K562 (cell line): ENCODE results near the gene ORMDL3. TPM values are rescaled to one million over a fixed set of nuclear protein-coding genes. Genes with fewer than 3 reads are reported as not detected.

ENCODE experiments used
- ATAC-seq: fragments of 200-7000 bp; cut with Tn5 transposase; 3 replicates; pipeline ENCODE4 v1.9.1; 2020; ENCODE audit warnings: moderate library complexity
- BruUV-seq: library from RNA; stranded (reverse); fragments of 400-500 nt; replicated peaks from 2 replicates; lab custom pipeline; 2021; lab: Mats Ljungman, UMichigan
- CTCF ChIA-PET: fragments of 300-600 bp; formaldehyde crosslinking; extraction: SDS; loops from one replicate; lab custom pipeline; 2021; ENCODE audit warnings: low intra/inter-chr PET ratio; lab: Yijun Ruan, JAX
- POLR2A ChIA-PET: fragments of 300-600, 350-650 bp; sonication (Branson Sonifier 250); formaldehyde crosslinking; extraction: SDS; loops from one replicate; lab custom pipeline; 2021; ENCODE audit warnings: antibody characterized with exemption, inconsistent platforms; lab: Yijun Ruan, JAX
- DNase-seq, 4 experiments: peaks; one replicate each; pipeline versions ENCODE4 v3.0.0 to v3.0.0-alpha.2; 2011 to 2018; ENCODE audit warnings: low spot score in 3 of 4, mixed read lengths in 3 of 4; ENCODE audit errors: extremely low read depth in 1 of 4
- FAIRE-seq: peaks from 2 replicates; lab custom pipeline; 2011; peaks lifted over from hg19 to GRCh38; lab: Jason Lieb, UNC
- H2AFZ ChIP-seq: 2 replicates; pipeline ENCODE4 v1.6.0; 2011; ENCODE audit warnings: low read depth, low read length, control low read depth, inconsistent platforms
- H3K27ac ChIP-seq: fragments of 200-600 bp; 3 replicates; pipeline ENCODE4 v1.8.0; 2011; ENCODE audit warnings: low read depth, mild to moderate bottlenecking, control low read depth, inconsistent platforms, low read length, moderate library complexity, mixed read lengths; ENCODE audit errors: extremely low read depth
- H3K27me3 ChIP-seq, 2 experiments: fragments of 300-600 bp in 1 of 2; 2 replicates in 1 of 2; 3 replicates in 1 of 2; pipeline versions ENCODE4 v1.6.0 to v1.8.0; 2011; ENCODE audit warnings: inconsistent platforms in 2 of 2, low read length in 2 of 2, mild to moderate bottlenecking in 1 of 2, mixed read lengths in 1 of 2, moderate library complexity in 1 of 2; ENCODE audit not compliant: control insufficient read depth in 2 of 2, insufficient read depth in 2 of 2
- H3K36me3 ChIP-seq: fragments of 300-600 bp; 3 replicates; pipeline ENCODE4 v1.8.0; 2011; ENCODE audit warnings: mild to moderate bottlenecking, low read length, inconsistent platforms; ENCODE audit not compliant: control insufficient read depth, insufficient read depth
- H3K4me1 ChIP-seq, 2 experiments: fragments of 200-600 bp in 1 of 2; replicated peaks in 1 of 2; 2 replicates in 1 of 2; 3 replicates in 1 of 2; pipeline versions ENCODE4 v1.5.1 to v1.8.0; 2011; ENCODE audit warnings: inconsistent platforms in 2 of 2, low read length in 2 of 2, mild to moderate bottlenecking in 1 of 2, mixed read lengths in 1 of 2, moderate library complexity in 1 of 2; ENCODE audit not compliant: control insufficient read depth in 2 of 2, insufficient read depth in 2 of 2
- H3K4me2 ChIP-seq: 2 replicates; pipeline ENCODE4 v1.6.1; 2011; ENCODE audit warnings: low read length, control low read depth, inconsistent platforms, mixed read lengths; ENCODE audit not compliant: insufficient read depth
- H3K4me3 ChIP-seq: fragments of 200-600 bp; sonication (generic), shearing (Covaris generic); 2 replicates; pipeline ENCODE4 v1.5.1; 2016; ENCODE audit warnings: control low read depth, inconsistent platforms
- H3K79me2 ChIP-seq: fragments of 200-600 bp; 3 replicates; pipeline ENCODE4 v1.8.0; 2011; ENCODE audit warnings: low read length, inconsistent platforms; ENCODE audit not compliant: control insufficient read depth, insufficient read depth
- H3K9ac ChIP-seq, 2 experiments: 2 replicates each; pipeline versions ENCODE4 v1.6.0 to v1.6.1; 2011; ENCODE audit warnings: low read depth in 2 of 2, low read length in 2 of 2, control low read depth in 1 of 2, inconsistent platforms in 1 of 2, mild to moderate bottlenecking in 1 of 2, mixed read lengths in 1 of 2; ENCODE audit not compliant: insufficient read depth in 1 of 2
- H3K9me1 ChIP-seq: one replicate; pipeline ENCODE4 v1.6.0; 2011; ENCODE audit warnings: inconsistent platforms, mild to moderate bottlenecking, low read length, moderate library complexity; ENCODE audit not compliant: control insufficient read depth, insufficient read depth
- H3K9me3 ChIP-seq: replicated peaks from 2 replicates; pipeline ENCODE4 v1.5.1; 2011; ENCODE audit warnings: low read depth, low read length, inconsistent platforms; ENCODE audit not compliant: control insufficient read depth, insufficient read depth
- H4K20me1 ChIP-seq: replicated peaks from 2 replicates; pipeline ENCODE4 v1.6.1; 2011; ENCODE audit warnings: low read length, inconsistent platforms, mixed read lengths; ENCODE audit not compliant: control insufficient read depth, insufficient read depth
- MTA3 ChIP-seq: fragments of 450-650 bp; formaldehyde crosslinking; IDR thresholded peaks from 2 replicates; pipeline ENCODE4 v1.6.1; 2017; ENCODE audit warnings: mild to moderate bottlenecking, borderline replicate concordance
- POLR2H ChIP-seq: IDR thresholded peaks from 2 replicates; pipeline ENCODE4 v1.6.1; 2016; ENCODE audit warnings: missing genetic modification characterization, low read depth, mild to moderate bottlenecking, control low read depth, missing compliant biosample characterization, moderate library complexity
- RAD21 ChIP-seq, 2 experiments: fragments of 250-450 bp in 1 of 2; fragments of 450-650 bp in 1 of 2; sonication (Bioruptor Pico) in 1 of 2; formaldehyde crosslinking in 1 of 2; IDR thresholded peaks in 1 of 2; conservative IDR thresholded peaks in 1 of 2; 2 replicates each; pipeline versions ENCODE4 v1.4.0 to v1.8.0; 2020 to 2022; ENCODE audit warnings: mild to moderate bottlenecking in 2 of 2, moderate library complexity in 1 of 2
- SIN3B ChIP-seq: fragments of 450-650 bp; IDR thresholded peaks from 2 replicates; pipeline ENCODE4 v1.6.1; 2017; ENCODE audit warnings: low read depth, mild to moderate bottlenecking, moderate library complexity
- WGBS: fragments of 100-300 bp; shearing (Covaris generic); methylation state at CpG from one replicate; pipeline ENCODE4 v1.1.6; 2016; ENCODE audit warnings: low coverage, mixed read lengths; ENCODE audit not compliant: insufficient coverage; ENCODE audit errors: missing lambda C conversion rate; 5-methylcytosine and 5-hydroxymethylcytosine counted together
- in situ Hi-C: fragments of 300-500 bp; cut with MboI; formaldehyde crosslinking; loops from 4 replicates; pipeline ENCODE4 v1.15.0; 2018; ENCODE audit warnings: inconsistent platforms, mixed read lengths
- intact Hi-C: fragments of 100-400 bp; cut with micrococcal nuclease; formaldehyde crosslinking; loops from 2 replicates; pipeline ENCODE4 v1.14.2; 2022
- polyA plus RNA-seq, 8 experiments: library from polyadenylated mRNA; depleted of rRNA in 4 of 8; stranded (reverse) in 5 of 8; unstranded in 3 of 8; fragments of >200 nt; fragmentation: Nextera tagmentation in 2 of 8; fragmentation: Illumina TruSeq in 1 of 8; extraction: Ambion mirVana in 2 of 8; extraction: Trizol in 1 of 8; gene quantifications; 2 replicates each; pipeline versions ENCODE4 v1.2.1 to v1.2.3, GENCODE V29; 2011 to 2014; ENCODE audit warnings: inconsistent platforms in 1 of 8, missing spikeins in 1 of 8
- total RNA-seq, 7 experiments: library from RNA; depleted of rRNA in 6 of 7; stranded (reverse); fragments of >200 nt in 6 of 7; fragmentation: Illumina TruSeq in 2 of 7; extraction: Trizol in 2 of 7; gene quantifications; 2 replicates each; pipeline versions ENCODE4 v1.2.1 to v1.2.3, GENCODE V29; 2011 to 2021; ENCODE audit warnings: low replicate concordance in 1 of 7
- TF ChIP-seq, protein P1 (sequence below), 3 experiments: fragments of 200-800 bp in 1 of 3; sonication (Bioruptor generic) in 1 of 3; sonication (generic) in 1 of 3; formaldehyde crosslinking in 1 of 3; IDR thresholded peaks; 2 replicates each; pipeline versions ENCODE4 v1.6.1 to v1.8.0; 2016 to 2022; ENCODE audit warnings: mild to moderate bottlenecking in 2 of 3, missing compliant biosample characterization in 2 of 3, missing genetic modification characterization in 2 of 3, missing genetic modification reagents in 1 of 3
- TF ChIP-seq, protein P2 (sequence below): sonication (generic); formaldehyde crosslinking; IDR thresholded peaks from 2 replicates; pipeline ENCODE4 v1.8.0; 2023; ENCODE audit warnings: mild to moderate bottlenecking, missing genetic modification reagents
- TF ChIP-seq, protein P3 (sequence below), 2 experiments: IDR thresholded peaks; 2 replicates each; pipeline ENCODE4 v1.6.1; 2011; ENCODE audit warnings: borderline replicate concordance in 1 of 2, control low read depth in 1 of 2, low read depth in 1 of 2, low read length in 1 of 2, mild to moderate bottlenecking in 1 of 2, mixed read lengths in 1 of 2, moderate library complexity in 1 of 2; ENCODE audit not compliant: insufficient read depth in 1 of 2, insufficient read length in 1 of 2, poor library complexity in 1 of 2, severe bottlenecking in 1 of 2; ENCODE audit errors: extremely low read depth in 1 of 2

Gene ORMDL3
- total and polyA plus RNA-seq, 9 of the 15 experiments (the other 6 are each of a cell fraction or from before 2014, with no cell fraction given), result 2.7 to 57.4 (median 27.1) TPM

DNA sequence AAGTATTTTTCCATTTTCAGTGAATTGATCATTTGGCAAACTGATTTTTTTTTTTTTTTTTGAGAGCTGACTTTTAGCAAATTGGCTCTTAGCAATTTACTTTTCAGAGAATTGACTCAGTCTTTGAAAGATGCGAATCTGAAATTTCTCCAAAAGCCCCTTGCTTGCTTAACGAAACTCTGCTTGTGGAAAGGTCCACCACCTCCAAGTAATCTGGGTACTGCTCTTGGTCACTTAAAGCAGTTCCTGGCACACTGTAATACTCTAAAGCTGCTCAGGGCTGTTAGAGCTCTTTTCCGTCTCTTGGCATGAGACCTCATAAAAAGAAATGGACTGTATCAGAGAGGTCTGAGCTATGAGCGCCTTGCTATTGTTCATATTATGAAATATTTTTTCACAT lies 11.8 kb downstream of the ORMDL3 start:
- peaks cover 8 to 12% of the 10 kb centered on the region in 2 experiments; a peak in 4 of 5 replicates for H3K4me1 ChIP-seq
- intact Hi-C loops, result no loop called here

DNA sequence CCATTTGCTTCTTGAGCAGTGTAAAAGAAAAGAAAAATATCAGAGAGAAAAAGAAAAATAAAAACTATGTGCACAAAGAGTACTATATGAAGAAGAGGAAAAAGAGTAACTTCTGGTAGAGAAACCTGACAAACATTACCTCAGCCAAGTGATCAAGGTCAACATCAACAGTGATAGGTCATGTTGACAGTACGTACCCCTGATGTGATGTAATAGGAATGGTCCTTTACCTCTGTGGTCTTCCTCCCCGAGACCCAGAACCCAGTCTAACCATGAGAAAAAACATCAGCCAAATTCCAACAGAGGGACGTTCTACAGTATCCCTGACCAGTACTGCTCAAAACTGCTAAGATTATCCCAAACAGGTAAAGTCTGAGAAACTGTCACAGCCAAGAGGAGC lies 13.4 kb downstream of the ORMDL3 start:
- POLR2A ChIA-PET, result interaction anchor here (0.8 kb wide), 1 partner anchor 1870 kb away, joined by 3 read pairs; no protein-coding TSS in a partner anchor
- H3K27me3 ChIP-seq, result no peaks in the 10 kb centered on the region
- no peaks in the 10 kb centered on the region for H4K20me1 ChIP-seq
- H2AFZ ChIP-seq, result no peak overlapping the region
- ATAC-seq, result no peak
- CTCF ChIA-PET, result no interaction called here
- BruUV-seq, result no TSS peak
- no peak overlapping the region for H3K27ac ChIP-seq
- in situ Hi-C loops (no loop called here), intact Hi-C loops (no loop called here)
- no peak overlapping the region for H3K4me3 ChIP-seq
- H3K79me2 ChIP-seq, result no peaks in the 10 kb centered on the region
- no peaks in the 10 kb centered on the region for H3K9me3 ChIP-seq
- no peak for FAIRE-seq
- no peak for DNase-seq
- no peak overlapping the region for H3K9ac ChIP-seq
- 40% methylated on average over 3 of the region's 3 CpGs for WGBS
- H3K4me2 ChIP-seq, result no peak overlapping the region
- no peaks in the 10 kb centered on the region for H3K9me1 ChIP-seq
- H3K4me1 ChIP-seq, result peaks cover 0 to 3% of the 10 kb centered on the region in 2 experiments; a peak in 1 of 5 replicates
- H3K36me3 ChIP-seq, result peaks cover under 1% of the 10 kb centered on the region; the same call in 1 of the 3 replicates
- TF ChIP-seq SIN3B, result no peak
- no peak for TF ChIP-seq POLR2H
- TF ChIP-seq, protein P1, sequence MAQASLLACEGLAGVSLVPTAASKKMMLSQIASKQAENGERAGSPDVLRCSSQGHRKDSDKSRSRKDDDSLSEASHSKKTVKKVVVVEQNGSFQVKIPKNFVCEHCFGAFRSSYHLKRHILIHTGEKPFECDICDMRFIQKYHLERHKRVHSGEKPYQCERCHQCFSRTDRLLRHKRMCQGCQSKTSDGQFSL (CRISPR knock-in tag; IDR thresholded peaks at IDR 0.05), result no peak
- TF ChIP-seq, protein P1 (tag; IDR thresholded peaks at IDR 0.05), result no peak
- TF ChIP-seq, protein P2, sequence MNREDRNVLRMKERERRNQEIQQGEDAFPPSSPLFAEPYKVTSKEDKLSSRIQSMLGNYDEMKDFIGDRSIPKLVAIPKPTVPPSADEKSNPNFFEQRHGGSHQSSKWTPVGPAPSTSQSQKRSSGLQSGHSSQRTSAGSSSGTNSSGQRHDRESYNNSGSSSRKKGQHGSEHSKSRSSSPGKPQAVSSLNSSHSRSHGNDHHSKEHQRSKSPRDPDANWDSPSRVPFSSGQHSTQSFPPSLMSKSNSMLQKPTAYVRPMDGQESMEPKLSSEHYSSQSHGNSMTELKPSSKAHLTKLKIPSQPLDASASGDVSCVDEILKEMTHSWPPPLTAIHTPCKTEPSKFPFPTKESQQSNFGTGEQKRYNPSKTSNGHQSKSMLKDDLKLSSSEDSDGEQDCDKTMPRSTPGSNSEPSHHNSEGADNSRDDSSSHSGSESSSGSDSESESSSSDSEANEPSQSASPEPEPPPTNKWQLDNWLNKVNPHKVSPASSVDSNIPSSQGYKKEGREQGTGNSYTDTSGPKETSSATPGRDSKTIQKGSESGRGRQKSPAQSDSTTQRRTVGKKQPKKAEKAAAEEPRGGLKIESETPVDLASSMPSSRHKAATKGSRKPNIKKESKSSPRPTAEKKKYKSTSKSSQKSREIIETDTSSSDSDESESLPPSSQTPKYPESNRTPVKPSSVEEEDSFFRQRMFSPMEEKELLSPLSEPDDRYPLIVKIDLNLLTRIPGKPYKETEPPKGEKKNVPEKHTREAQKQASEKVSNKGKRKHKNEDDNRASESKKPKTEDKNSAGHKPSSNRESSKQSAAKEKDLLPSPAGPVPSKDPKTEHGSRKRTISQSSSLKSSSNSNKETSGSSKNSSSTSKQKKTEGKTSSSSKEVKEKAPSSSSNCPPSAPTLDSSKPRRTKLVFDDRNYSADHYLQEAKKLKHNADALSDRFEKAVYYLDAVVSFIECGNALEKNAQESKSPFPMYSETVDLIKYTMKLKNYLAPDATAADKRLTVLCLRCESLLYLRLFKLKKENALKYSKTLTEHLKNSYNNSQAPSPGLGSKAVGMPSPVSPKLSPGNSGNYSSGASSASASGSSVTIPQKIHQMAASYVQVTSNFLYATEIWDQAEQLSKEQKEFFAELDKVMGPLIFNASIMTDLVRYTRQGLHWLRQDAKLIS, result no peak
- no peak for TF ChIP-seq RAD21 (CRISPR knock-in tag; conservative IDR thresholded peaks at IDR 0.05 in 1 of 2, IDR thresholded peaks at IDR 0.05 in 1 of 2)
- TF ChIP-seq, protein P3, sequence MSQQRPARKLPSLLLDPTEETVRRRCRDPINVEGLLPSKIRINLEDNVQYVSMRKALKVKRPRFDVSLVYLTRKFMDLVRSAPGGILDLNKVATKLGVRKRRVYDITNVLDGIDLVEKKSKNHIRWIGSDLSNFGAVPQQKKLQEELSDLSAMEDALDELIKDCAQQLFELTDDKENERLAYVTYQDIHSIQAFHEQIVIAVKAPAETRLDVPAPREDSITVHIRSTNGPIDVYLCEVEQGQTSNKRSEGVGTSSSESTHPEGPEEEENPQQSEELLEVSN (IDR thresholded peaks at IDR 0.05; ENCODE audit: borderline replicate concordance in 1 of 2, extremely low read depth in 1 of 2, insufficient read depth in 1 of 2, insufficient read length in 1 of 2, low read depth in 1 of 2, low read length in 1 of 2, poor library complexity in 1 of 2, severe bottlenecking in 1 of 2), result no peak

More for the DNA sequence above, 11.8 kb downstream of the ORMDL3 start:
- Histone ChIP-seq H3K4me2 (no peak overlapping the region), H3K36me3 (peaks cover 8% of the 10 kb centered on the region; the same call in 1 of the 3 replicates), H3K27me3 (no peaks in the 10 kb centered on the region), H3K79me2 (no peaks in the 10 kb centered on the region), H3K4me3 (no peak overlapping the region), H4K20me1 (no peaks in the 10 kb centered on the region), H3K9me3 (no peaks in the 10 kb centered on the region), H3K27ac (no peak overlapping the region), H3K9ac (no peak overlapping the region), H2AFZ (no peak overlapping the region), H3K9me1 (no peaks in the 10 kb centered on the region)
- POLR2A ChIA-PET, result interaction anchor here (0.6 to 1.1 kb wide), 3 partner anchors 11 to 13 kb away, joined by 3 to 4 read pairs (median 3); no protein-coding TSS in a partner anchor
- BruUV-seq, result no TSS peak
- ATAC-seq (no peak), FAIRE-seq (no peak), DNase-seq (no peak)
- TF ChIP-seq MTA3, result no peak
- whole genome bisulfite sequencing, result 63% methylated on average over 4 of the region's 4 CpGs
- CTCF ChIA-PET, result interaction anchor here (0.6 kb wide), 1 partner anchor 643 kb away, joined by 3 read pairs; no protein-coding TSS in a partner anchor
- in situ Hi-C loops, result no loop called here
